ENCODE measurements around the gene MAN1C1. TPM values are rescaled to one million over a fixed set of nuclear protein-coding genes. Genes with fewer than 3 reads are reported as not detected.

MAN1C1 gene
- total RNA-seq, 2 donors from 2014 or later = 2.7 to 4.3 TPM

DNA sequence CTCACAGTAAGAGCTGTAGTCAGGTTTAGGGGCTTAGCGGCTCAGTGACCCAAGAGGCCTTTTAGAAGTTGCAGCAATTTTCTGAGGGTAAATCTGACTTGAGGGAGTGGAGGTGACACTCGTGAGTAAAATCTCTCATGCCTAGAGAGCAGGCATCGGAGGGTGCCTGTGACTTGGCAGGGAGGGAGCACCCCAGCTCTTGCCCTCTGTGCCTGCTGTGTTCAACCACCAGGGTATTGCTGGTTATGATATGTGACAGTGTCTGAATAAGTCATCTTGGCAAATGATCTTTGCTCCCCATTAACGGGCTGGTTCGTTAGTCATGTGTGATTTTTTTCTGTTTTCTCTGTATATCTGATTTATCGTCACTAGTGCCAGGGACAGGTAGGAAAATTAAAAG lies 5.9 kb downstream of the MAN1C1 start:
- TF ChIP-seq, protein P1, sequence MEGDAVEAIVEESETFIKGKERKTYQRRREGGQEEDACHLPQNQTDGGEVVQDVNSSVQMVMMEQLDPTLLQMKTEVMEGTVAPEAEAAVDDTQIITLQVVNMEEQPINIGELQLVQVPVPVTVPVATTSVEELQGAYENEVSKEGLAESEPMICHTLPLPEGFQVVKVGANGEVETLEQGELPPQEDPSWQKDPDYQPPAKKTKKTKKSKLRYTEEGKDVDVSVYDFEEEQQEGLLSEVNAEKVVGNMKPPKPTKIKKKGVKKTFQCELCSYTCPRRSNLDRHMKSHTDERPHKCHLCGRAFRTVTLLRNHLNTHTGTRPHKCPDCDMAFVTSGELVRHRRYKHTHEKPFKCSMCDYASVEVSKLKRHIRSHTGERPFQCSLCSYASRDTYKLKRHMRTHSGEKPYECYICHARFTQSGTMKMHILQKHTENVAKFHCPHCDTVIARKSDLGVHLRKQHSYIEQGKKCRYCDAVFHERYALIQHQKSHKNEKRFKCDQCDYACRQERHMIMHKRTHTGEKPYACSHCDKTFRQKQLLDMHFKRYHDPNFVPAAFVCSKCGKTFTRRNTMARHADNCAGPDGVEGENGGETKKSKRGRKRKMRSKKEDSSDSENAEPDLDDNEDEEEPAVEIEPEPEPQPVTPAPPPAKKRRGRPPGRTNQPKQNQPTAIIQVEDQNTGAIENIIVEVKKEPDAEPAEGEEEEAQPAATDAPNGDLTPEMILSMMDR (IDR thresholded peaks at IDR 0.05) = no peak
- no peak overlapping the region for H3K4me3 ChIP-seq
- intact Hi-C loops (cut with DNase I) = no loop called here
- no peaks in the 10 kb centered on the region for H3K9me3 ChIP-seq
- no peak overlapping the region for H3K27ac ChIP-seq
- H3K4me1 ChIP-seq = peaks cover 4% of the 10 kb centered on the region
- H3K27me3 ChIP-seq = peaks cover 15% of the 10 kb centered on the region
- DNase-seq = no peak
- no peak overlapping the region for H3K9ac ChIP-seq (ENCODE audit: low read depth in 2 of 2, low read length in 2 of 2)
- no peaks in the 10 kb centered on the region for H3K36me3 ChIP-seq

DNA sequence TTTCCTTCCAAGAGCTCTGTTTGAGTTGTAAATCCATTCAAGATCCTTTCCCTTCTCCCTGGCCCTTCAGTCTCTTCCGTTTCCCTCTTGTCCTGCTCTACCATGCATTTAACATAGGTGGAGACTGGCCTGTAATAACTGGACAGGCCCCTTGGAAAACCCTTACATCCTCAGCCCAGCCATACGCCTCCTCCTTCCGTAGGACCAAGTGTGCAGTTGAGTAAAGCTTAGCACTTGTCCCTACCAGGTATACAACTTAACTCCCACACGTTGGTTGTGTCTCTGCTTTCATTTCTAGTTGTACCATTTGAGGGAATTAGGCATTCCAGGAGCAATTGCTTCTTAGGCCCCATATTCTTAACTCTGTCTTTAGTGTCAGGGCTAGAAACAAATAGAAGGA lies 6.4 kb downstream of the MAN1C1 start:
- H3K4me1 ChIP-seq = peaks cover 4% of the 10 kb centered on the region
- intact Hi-C loops (cut with DNase I) = no loop called here
- TF ChIP-seq, protein P1 (IDR thresholded peaks at IDR 0.05) = no peak
- no peak overlapping the region for H3K9ac ChIP-seq (ENCODE audit: low read depth in 2 of 2, low read length in 2 of 2)
- H3K36me3 ChIP-seq = no peaks in the 10 kb centered on the region
- H3K4me3 ChIP-seq = no peak overlapping the region
- no peak overlapping the region for H3K27ac ChIP-seq
- H3K9me3 ChIP-seq = no peaks in the 10 kb centered on the region
- H3K27me3 ChIP-seq = peaks cover 10% of the 10 kb centered on the region
- DNase-seq = no peak

DNA sequence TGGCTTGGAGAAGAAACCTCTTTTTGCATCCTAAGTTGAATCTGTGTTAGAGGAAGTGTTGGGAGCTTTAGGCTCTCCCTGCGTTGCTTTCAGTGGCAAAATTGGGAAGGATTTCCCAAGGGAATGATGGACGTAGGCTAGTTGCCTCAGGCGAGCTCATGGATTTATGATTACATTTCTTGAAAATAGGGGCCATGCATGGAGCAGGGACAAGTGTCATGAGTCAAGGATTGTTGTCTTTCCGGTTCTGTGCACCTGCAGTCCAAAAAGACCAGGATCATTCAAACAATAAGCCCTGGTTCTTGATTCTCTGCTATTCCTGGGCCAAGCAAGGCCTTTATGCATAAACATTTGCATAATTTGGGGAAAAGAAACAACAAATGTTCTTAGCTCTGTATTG lies 7.1 kb downstream of the MAN1C1 start:
- no peaks in the 10 kb centered on the region for H3K36me3 ChIP-seq
- peaks cover 3% of the 10 kb centered on the region for H3K27me3 ChIP-seq
- TF ChIP-seq, protein P1 (IDR thresholded peaks at IDR 0.05) = no peak
- H3K4me1 ChIP-seq = peaks cover 2% of the 10 kb centered on the region
- no peak overlapping the region for H3K9ac ChIP-seq (ENCODE audit: low read depth in 2 of 2, low read length in 2 of 2)
- H3K4me3 ChIP-seq = no peak overlapping the region
- DNase-seq = no peak
- intact Hi-C loops (cut with DNase I) = no loop called here
- H3K27ac ChIP-seq = no peak overlapping the region
- no peaks in the 10 kb centered on the region for H3K9me3 ChIP-seq

DNA sequence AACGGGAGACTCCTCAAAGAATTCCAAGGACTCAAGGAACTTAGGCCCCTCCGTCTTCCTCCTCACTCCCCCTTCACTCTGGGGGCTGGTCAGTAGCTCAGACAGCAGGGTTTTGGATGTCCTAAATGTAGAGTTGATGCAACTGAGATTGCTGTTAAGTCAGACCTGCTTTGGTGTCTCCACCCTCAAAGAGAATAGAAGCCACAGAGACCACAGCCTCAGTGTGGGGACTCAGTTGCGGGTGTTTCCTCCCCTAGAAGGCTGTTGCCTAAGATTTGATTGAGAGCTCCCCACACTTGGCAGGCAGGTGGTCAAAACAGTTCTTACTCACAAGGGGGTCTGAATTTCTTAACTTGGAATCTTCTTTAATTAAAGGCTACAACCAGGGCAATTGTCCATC lies 7.6 kb downstream of the MAN1C1 start:
- intact Hi-C loops (cut with DNase I) = no loop called here
- TF ChIP-seq, protein P1 (IDR thresholded peaks at IDR 0.05) = no peak
- no peaks in the 10 kb centered on the region for H3K27me3 ChIP-seq
- H3K9me3 ChIP-seq = no peaks in the 10 kb centered on the region
- H3K9ac ChIP-seq (ENCODE audit: low read depth in 2 of 2, low read length in 2 of 2) = no peak overlapping the region
- H3K4me3 ChIP-seq = no peak overlapping the region
- no peaks in the 10 kb centered on the region for H3K4me1 ChIP-seq
- H3K36me3 ChIP-seq = no peaks in the 10 kb centered on the region
- no peak overlapping the region for H3K27ac ChIP-seq
- no peak for DNase-seq

DNA sequence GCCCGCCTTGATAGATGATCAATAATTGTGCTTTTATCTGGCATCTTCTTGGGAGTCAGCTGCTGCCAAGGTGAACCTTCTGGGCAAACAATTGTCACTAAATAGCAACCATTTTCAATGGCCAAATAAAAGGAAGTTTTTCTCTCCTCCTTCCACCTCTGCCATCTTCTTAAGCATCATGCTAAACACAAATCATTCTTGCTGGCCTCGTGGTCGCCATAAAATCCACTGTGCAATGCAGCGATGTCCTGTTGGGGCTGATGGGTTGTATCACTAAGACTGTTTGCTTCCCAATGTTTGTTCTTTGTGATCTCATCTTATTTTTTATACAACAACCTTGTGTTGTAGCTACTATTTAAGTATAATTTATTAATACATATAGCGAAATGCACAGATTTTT lies 8.0 kb downstream of the MAN1C1 start:
- Histone ChIP-seq H3K9me3 (no peaks in the 10 kb centered on the region), H3K27ac (no peak overlapping the region), H3K4me1 (no peaks in the 10 kb centered on the region), H3K27me3 (no peaks in the 10 kb centered on the region), H3K9ac (ENCODE audit: low read depth in 2 of 2, low read length in 2 of 2) (no peak overlapping the region), H3K36me3 (no peaks in the 10 kb centered on the region), H3K4me3 (no peak overlapping the region)
- intact Hi-C loops (cut with DNase I) = no loop called here
- TF ChIP-seq, protein P1 (IDR thresholded peaks at IDR 0.05) = no peak
- DNase-seq = no peak

DNA sequence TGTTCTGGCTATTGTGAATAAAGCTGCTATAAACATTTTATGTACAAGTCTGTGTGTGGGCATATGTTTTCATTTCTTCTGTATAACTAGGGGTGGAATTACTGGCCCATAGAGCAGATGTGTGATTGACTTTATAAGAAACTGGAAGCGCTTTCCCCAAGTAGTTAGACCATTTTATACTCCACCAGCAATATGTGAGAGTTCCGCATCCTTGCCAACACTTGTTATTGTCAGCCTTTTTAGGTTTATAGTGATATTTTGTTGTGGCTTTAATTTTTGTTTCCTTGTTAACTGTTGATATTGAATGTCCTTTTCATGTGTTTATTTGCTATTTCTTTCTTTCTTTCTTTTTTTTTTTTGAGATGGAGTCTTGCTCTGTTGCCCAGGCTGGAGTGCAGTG lies 9.4 kb downstream of the MAN1C1 start:
- intact Hi-C loops (cut with DNase I) = no loop called here
- no peak overlapping the region for H3K9ac ChIP-seq (ENCODE audit: low read depth in 2 of 2, low read length in 2 of 2)
- DNase-seq = no peak

More for the DNA sequence above, 9.4 kb downstream of the MAN1C1 start:
- Histone ChIP-seq H3K36me3 (no peaks in the 10 kb centered on the region), H3K27me3 (no peaks in the 10 kb centered on the region), H3K9me3 (no peaks in the 10 kb centered on the region), H3K27ac (no peak overlapping the region), H3K4me1 (no peaks in the 10 kb centered on the region), H3K4me3 (no peak overlapping the region)
- TF ChIP-seq, protein P1 (IDR thresholded peaks at IDR 0.05) = no peak
